Activated naive CD4-positive, alpha-beta T cell (primary cell): ENCODE measurements around the gene ADGRB3.

Experiments used
- DNase-seq, 4 experiments: peaks; one replicate each; lab custom pipeline; 2025; lab: John Stamatoyannopoulos, UW

ADGRB3 gene

GRCh38 chr6:69339163-69339550, 704.1 kb downstream of the ADGRB3 start:
- DNase-seq: no peak

GRCh38 chr6:69340196-69340595, 705.1 kb downstream of the ADGRB3 start:
- no peak for DNase-seq

- no peak for DNase-seq
Measured at GRCh38 chr6:69343851-69344250, 708.8 kb downstream of the ADGRB3 start.

GRCh38 chr6:69349771-69350170, 714.7 kb downstream of the ADGRB3 start:
- no peak for DNase-seq

- DNase-seq: no peak
Measured at GRCh38 chr6:69362209-69362608, 727.1 kb downstream of the ADGRB3 start.

GRCh38 chr6:69366831-69367230, 731.7 kb downstream of the ADGRB3 start:
- DNase-seq: no peak

- no peak for DNase-seq
Measured at GRCh38 chr6:69368613-69369012, 733.5 kb downstream of the ADGRB3 start.

- DNase-seq: no peak
Measured at GRCh38 chr6:69370763-69371162, 735.7 kb downstream of the ADGRB3 start.

- DNase-seq: no peak
Measured at GRCh38 chr6:69378326-69378725, 743.2 kb downstream of the ADGRB3 start.

GRCh38 chr6:69379518-69379917, 744.4 kb downstream of the ADGRB3 start:
- DNase-seq: no peak

- no peak for DNase-seq
Measured at GRCh38 chr6:69383627-69384026, 748.5 kb downstream of the ADGRB3 start.

- no peak for DNase-seq
Measured at GRCh38 chr6:69386426-69386825, 751.3 kb downstream of the ADGRB3 start.

GRCh38 chr6:69390125-69390524, 755.0 kb downstream of the ADGRB3 start:
- no peak for DNase-seq

- no peak for DNase-seq
Measured at GRCh38 chr6:69391106-69391505, 756.0 kb downstream of the ADGRB3 start.

GRCh38 chr6:69392745-69393144, 757.7 kb downstream of the ADGRB3 start:
- no peak for DNase-seq

GRCh38 chr6:69398311-69398710, 763.2 kb downstream of the ADGRB3 start:
- no peak for DNase-seq

- no peak for DNase-seq
Measured at GRCh38 chr6:69398729-69399128, 763.6 kb downstream of the ADGRB3 start.

- no peak for DNase-seq
Measured at GRCh38 chr6:69408886-69409285, 773.8 kb downstream of the ADGRB3 start.

- DNase-seq: no peak
Measured at GRCh38 chr6:69416776-69417175, 781.7 kb downstream of the ADGRB3 start.

GRCh38 chr6:69421269-69421668, 786.2 kb downstream of the ADGRB3 start:
- DNase-seq: no peak

- DNase-seq: no peak
Measured at GRCh38 chr6:69422020-69422419, 786.9 kb downstream of the ADGRB3 start.

GRCh38 chr6:69422475-69422874, 787.4 kb downstream of the ADGRB3 start:
- no peak for DNase-seq

- no peak for DNase-seq
Measured at GRCh38 chr6:69423785-69424184, 788.7 kb downstream of the ADGRB3 start.

GRCh38 chr6:69424581-69424980, 789.5 kb downstream of the ADGRB3 start:
- no peak for DNase-seq

GRCh38 chr6:69427882-69428281, 792.8 kb downstream of the ADGRB3 start:
- DNase-seq: no peak
